ENCODE results near the gene MRPL41.
"Not testable (repeated sequence)": the region's sequence is repeated elsewhere in the genome, so short reads cannot be mapped to it uniquely, and the experiment has no call there.

The MRPL41 gene

GRCh38 chr9:137522746-137523455 is 28.8 kb upstream of the MRPL41 start:
- DNase-seq, result peak; percentile 42

- DNase-seq, result peak; percentile 47
Measured at GRCh38 chr9:137524161-137524980, 27.3 kb upstream of the MRPL41 start.

GRCh38 chr9:137524981-137525317 is 26.7 kb upstream of the MRPL41 start:
- DNase-seq, result no peak

GRCh38 chr9:137530331-137530730 is 21.3 kb upstream of the MRPL41 start:
- DNase-seq, result no peak

- no peak for DNase-seq
Measured at GRCh38 chr9:137531099-137531765, 20.4 kb upstream of the MRPL41 start.

- DNase-seq, result not testable (repeated sequence)
Measured at GRCh38 chr9:137532891-137533468, 18.7 kb upstream of the MRPL41 start.

GRCh38 chr9:137534256-137535119 is 17.2 kb upstream of the MRPL41 start:
- peak; percentile 72 for DNase-seq

- no peak for DNase-seq
Measured at GRCh38 chr9:137535120-137535428, 16.6 kb upstream of the MRPL41 start.

GRCh38 chr9:137536594-137537131 is 15.0 kb upstream of the MRPL41 start:
- not testable (repeated sequence) for DNase-seq

GRCh38 chr9:137538058-137538457 is 13.6 kb upstream of the MRPL41 start:
- no peak for DNase-seq

GRCh38 chr9:137540536-137540935 is 11.1 kb upstream of the MRPL41 start:
- DNase-seq, result no peak

- DNase-seq, result no peak
Measured at GRCh38 chr9:137542486-137542885, 9.2 kb upstream of the MRPL41 start.

GRCh38 chr9:137543237-137543963 is 8.3 kb upstream of the MRPL41 start:
- DNase-seq, result no peak

GRCh38 chr9:137544176-137544760 is 7.4 kb upstream of the MRPL41 start:
- DNase-seq, result no peak

- DNase-seq, result no peak
Measured at GRCh38 chr9:137545123-137545522, 6.6 kb upstream of the MRPL41 start.

GRCh38 chr9:137547687-137548543 is 3.8 kb upstream of the MRPL41 start:
- no peak for DNase-seq

- peak; percentile 90 for DNase-seq
Measured at GRCh38 chr9:137550231-137550621, 1.5 kb upstream of the MRPL41 start, which contains the start of gene PNPLA7. PNPLA7 (minus strand) TSS chr9:137550402; CDS start chr9:137550197, 205 bp downstream.

GRCh38 chr9:137550958-137551263 is 768 bp upstream of the MRPL41 start:
- not testable (repeated sequence) for DNase-seq

- no peak for DNase-seq
Measured at GRCh38 chr9:137552022-137552768, 516 bp downstream of the MRPL41 start.
